GM19240 (cell line): ENCODE data around the gene DEFB113.

Experiments used
- DNase-seq: peaks from one replicate; pipeline ENCODE4 v3.0.0; 2011; ENCODE audit warnings: low spot score; ENCODE audit not compliant: insufficient read length

The DEFB113 gene

GRCh38 chr6:49937017-49937416 lies 32.4 kb downstream of the DEFB113 start:
- no peak for DNase-seq

DNA sequence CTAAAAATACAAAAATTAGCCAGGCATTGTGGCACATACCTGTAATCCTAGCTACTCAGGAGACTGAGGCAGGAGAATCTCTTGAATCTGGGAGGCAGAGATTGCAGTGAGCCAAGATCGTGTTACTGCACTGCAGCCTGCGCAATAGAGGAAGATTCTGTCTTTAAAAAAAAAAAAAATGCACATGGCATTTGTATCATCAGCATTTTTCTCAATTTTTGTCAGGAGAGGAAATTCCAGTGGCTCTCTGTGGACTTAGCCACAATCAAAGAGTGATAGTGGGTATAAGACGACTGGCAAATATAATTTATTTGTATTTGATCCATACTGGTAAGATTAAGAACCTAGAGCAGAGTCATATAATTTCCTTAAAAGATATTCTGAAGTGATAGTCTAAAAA lies 34.0 kb downstream of the DEFB113 start:
- no peak for DNase-seq

DNA sequence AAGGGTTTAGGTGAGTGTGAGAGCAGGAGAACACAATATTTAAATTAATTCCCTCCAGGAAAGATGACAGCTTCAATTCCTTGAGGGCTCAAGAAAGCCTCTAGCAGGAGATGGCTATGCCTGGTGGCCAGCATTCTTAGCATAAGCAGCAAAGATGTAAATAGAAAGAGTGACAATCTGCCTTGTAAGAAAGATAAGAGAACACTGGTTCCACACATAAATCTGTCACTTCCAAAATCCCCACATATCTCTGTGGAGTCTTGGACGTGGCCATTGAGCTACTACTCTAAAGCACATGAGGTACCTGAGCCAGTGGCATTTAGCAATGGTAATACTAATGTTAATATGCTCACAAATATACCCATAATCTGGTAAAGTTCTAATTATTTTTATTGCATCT lies 34.7 kb downstream of the DEFB113 start:
- DNase-seq: no peak

GRCh38 chr6:49933526-49933925 lies 35.9 kb downstream of the DEFB113 start:
- DNase-seq: no peak

- DNase-seq: no peak
These were observed 40.1 kb downstream of the DEFB113 start for GRCh38 chr6:49929340-49929739.

- no peak for DNase-seq
These were observed 45.6 kb downstream of the DEFB113 start for GRCh38 chr6:49923826-49924225.

GRCh38 chr6:49919935-49920644 lies 49.3 kb downstream of the DEFB113 start:
- no peak for DNase-seq

DNA sequence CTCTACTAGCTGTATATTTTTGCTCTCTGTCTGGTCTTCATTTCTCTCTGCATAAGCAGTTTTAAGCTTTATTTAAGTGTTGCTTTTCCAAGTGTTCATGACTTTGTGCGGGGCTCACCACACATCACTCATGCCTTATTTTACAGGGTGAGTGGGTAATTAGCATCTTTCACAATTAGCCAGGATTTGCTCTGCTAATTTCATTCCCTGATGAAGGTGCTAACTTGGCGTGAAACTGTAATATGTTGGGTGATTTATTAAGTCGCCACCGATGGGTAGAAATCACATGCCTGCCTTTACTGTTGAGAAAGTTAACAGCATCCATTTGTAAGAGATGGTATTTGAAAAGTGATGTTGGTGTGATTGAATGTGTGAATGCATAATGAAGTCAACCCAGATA lies 50.2 kb downstream of the DEFB113 start:
- DNase-seq: no peak

DNA sequence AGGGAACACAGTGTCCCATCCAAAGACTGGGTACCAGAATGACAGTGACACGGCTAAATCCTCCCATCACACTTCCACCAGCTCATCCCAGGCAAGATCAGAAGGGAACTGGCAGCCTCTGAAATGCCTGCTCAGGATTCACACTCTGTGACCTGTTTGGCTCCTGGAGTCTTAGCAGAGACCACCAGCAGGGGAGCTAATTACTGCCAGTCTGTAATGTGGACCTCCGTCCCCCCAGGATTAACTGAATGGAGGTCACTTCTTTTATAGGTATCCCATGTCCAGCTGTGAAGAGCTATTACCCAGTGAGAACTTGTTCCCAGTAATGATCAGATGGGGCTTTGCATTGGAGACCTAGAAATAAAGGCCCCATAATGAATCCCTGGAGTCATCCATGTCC lies 50.6 kb downstream of the DEFB113 start:
- no peak for DNase-seq
